ENCODE measurements around the gene RNU6-9. TPM values are rescaled to one million over a fixed set of nuclear protein-coding genes. Genes with fewer than 3 reads are reported as not detected.

Gene RNU6-9
- not detected in 2 replicates for total RNA-seq

DNA sequence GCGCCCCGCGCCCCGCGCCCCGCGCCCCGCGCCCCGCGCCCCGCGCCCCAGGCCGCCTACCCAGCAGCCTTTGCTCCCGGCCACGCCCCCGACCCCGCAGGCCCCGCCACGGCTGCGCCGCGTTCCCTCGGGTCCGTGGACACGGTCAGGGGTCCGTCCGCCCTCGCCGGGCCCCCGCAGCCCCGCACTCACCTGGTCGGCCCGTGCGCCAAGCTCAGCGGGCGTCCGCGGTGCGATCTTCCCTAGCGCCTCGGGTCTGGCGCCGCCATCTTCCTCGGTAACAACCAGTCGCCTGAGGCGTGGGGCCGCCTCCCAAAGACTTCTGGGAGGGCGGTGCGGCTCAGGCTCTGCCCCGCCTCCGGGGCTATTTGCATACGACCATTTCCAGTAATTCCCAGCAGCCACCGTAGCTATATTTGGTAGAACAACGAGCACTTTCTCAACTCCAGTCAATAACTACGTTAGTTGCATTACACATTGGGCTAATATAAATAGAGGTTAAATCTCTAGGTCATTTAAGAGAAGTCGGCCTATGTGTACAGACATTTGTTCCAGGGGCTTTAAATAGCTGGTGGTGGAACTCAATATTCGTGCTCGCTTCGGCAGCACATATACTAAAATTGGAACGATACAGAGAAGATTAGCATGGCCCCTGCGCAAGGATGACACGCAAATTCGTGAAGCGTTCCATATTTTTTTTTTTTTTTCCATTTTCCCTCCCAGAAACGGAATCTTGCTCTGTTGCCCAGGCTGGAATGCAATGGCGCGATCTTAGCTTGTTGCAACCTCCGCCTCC lies at the start of gene RNU6-9, which contains the start of gene MED16:
TSS of gene RNU6-9 (plus strand) at position 591 of the 796 bp plus-strand sequence.
TSS of gene MED16 (minus strand) at position 294 of the 796 bp plus-strand sequence. CDS start 2,056 bp downstream, outside the sequence.

DNA sequence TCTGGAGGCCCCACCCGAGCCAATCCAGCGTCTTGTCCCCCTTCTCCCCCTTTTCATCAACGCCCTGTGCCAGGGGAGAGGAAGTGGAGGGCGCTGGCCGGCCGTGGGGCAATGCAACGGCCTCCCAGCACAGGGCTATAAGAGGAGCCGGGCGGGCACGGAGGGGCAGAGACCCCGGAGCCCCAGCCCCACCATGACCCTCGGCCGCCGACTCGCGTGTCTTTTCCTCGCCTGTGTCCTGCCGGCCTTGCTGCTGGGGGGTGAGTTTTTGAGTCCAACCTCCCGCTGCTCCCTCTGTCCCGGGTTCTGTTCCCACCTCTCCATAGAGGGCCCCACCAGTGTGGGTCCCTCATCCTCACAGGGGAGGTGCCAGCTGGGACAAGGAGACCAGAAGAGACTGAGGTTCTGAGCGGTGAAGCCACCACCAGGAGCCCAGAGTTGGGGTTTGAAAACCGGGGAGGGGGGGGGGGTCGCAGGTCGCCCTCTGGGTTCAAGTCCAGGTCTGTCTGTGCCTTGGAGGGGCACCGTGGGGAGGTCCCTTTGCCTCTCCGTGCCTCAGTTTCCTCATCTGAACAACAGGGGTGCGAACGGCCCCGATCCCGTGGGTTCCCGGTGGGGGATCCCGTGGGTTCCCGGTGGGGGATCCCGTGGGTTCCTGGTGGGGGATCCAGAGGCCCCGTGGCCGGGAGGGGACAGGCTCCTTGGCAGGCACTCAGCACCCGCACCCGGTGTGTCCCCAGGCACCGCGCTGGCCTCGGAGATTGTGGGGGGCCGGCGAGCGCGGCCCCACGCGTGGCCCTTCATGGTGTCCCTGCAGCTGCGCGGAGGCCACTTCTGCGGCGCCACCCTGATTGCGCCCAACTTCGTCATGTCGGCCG lies 40.9 kb upstream of the RNU6-9 start, which contains the start of gene ELANE:
TSS of gene ELANE (plus strand) at position 168 of the 878 bp plus-strand sequence. CDS start at position 194, 26 bp downstream.

DNA sequence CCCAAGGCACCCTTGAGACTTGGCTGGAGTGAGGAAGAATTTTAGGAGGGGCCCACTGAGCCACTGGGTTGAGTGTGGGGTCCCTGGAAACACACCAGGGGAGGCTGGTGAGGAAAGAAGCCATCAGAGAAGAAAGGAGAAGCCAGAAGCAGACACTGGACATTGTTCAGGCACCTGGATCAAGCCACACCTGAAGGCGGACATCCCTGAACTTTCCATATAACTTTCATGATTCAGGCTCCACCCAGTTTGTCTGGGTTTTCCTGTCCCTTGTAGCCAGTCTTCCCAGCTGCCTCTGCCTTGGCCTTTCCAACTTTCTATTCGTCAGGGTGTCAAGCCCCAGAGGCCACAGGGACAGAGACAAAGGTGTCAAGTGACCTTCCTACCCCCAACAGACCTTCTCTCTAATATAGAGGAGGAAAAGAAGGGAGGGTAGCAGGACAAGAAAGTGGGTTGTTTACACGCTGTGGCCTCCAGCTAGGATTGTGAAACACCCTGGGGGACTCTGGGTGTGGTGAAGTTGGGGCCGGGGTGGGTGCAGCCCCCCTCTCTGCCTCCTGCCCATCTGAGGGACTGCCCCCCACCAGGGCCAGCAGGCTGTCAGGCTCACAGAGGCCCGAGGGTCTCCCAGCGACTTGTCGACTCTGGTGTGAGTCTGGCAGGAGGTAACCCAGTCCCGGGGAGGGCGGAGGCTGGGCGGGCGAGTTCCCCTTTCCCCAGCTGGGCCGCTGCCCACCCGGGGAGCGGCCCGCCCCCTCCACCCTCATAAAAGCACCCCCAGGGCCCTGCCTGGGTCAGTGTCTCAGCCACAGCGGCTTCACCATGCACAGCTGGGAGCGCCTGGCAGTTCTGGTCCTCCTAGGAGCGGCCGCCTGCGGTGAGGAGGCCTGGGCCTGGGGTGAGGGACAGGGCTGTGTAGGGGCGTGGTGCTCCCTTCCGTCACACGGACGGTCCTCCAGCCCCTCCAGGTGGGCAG lies 34.1 kb upstream of the RNU6-9 start, which contains the start of gene CFD:
TSS of gene CFD (plus strand) at position 797 of the 976 bp plus-strand sequence. CDS start at position 823, 26 bp downstream.

DNA sequence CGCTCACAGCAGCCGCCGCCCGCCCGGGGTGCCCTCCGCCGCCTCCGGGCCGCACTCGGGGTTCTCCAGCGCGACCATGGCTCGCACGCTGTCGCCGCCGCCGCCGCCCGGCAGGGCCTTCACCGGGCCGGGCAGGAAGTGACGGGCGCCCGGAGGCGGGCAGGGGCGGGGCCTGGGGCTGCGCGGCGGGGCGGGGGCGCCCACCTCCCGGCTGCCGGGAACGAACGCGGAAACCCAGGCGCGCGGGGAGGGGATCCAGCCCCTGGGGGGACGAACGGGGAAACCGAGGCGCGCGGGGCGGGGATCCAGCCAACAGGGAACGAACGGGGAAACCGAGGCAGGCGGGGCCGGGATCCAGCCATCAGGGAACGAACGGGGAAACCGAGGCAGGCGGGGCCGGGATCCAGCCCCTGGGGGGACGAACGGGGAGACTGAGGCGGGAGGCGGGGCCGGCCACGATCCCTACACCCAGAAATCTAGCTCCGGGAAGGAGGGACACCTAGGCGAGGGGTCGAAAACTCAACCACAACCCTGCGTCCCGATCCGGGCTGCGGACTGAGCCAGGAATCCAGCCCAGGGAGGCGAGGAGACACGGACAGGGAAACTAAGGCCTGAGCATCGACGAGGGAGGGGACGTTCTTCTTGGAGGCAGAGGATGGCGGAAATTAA lies 19.9 kb downstream of the RNU6-9 start, which contains the start of gene R3HDM4:
TSS of gene R3HDM4 (minus strand) at position 140 of the 669 bp plus-strand sequence. CDS start at position 78, 62 bp downstream.

DNA sequence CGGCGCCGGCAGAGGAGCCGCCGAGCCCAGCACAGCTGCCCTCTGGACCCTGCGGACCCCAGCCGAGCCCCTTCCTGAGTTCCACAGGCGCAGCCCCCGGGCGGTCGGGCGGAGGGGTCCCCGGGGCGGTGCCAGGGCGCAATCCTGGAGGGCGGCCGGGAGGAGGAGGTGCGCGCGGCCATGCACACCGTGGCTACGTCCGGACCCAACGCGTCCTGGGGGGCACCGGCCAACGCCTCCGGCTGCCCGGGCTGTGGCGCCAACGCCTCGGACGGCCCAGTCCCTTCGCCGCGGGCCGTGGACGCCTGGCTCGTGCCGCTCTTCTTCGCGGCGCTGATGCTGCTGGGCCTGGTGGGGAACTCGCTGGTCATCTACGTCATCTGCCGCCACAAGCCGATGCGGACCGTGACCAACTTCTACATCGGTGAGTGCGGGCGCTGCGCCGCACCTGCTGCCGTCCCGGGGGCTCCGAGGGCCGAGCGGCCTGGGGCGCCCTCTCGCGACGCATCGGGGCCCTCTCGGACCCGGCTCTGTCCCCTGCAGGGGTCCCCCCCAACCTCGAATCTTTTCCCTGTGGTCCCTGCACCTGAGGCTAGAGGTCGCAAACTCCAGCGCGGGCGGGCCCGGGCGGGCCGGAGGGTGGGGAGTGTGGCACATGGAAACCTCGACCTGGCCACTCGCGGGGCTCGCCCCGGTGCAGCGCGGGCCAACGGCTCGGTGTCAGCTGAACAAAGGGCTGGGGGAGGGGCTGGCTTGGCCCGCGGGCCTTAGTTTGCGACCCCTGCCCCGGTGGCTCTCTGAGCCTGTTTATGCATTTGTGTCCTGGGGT lies 24.3 kb downstream of the RNU6-9 start, which contains the start of gene KISS1R:
TSS of gene KISS1R (plus strand) at position 11 of the 829 bp plus-strand sequence. CDS start at position 181, 170 bp downstream.

DNA sequence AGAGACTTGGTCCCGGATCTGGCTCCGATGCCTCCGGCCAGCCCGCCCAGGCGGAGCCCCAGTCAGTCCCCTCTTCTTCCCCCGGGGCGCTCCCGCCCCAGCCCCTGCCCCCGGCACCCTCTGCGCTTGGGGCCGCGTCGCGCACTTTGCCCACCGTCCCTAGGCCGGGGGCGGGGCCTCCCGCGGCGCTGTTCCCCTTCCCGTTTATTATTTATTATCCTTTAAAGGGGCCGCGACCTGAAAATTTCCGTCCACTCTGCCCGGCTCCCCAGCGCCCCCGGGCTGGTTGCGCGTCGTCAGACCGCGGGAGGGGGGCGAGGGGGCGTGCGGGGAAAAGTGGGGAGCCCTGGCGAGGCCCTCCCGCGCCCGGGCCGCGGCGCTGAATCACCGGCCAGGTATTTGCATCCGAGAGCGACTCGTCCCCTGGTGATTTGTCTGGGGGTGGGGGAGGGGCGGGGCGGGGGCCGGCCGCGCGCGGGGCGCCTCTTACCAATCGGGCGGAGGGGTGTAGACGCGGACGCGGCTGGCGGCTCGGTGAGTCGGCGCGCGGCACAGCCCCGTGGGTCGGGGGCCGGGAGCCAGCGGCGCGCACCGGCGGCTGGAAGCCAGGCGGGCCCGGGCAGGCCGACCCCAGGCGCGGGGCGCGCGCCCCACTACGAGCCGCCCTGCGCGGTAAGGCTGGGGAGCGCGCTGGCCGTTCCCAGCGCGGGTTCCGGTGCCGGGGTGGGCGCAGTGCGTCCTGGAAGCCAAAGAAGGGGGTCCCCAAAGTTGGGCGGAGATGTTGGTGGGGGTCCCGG lies 32.4 kb downstream of the RNU6-9 start, which contains the start of gene ARID3A:
TSS of gene ARID3A (plus strand) at position 510 of the 797 bp plus-strand sequence. CDS start 3,494 bp downstream, outside the sequence.

Other genes starting within 250 kb of the RNU6-9 start
- gene RNF126, start 230.3 kb upstream of the RNU6-9 start, total RNA-seq, result 55.8 and 63.0 TPM in 2 replicates
- 81.8 and 89.3 TPM in 2 replicates for gene FSTL3, start 217.1 kb upstream of the RNU6-9 start, total RNA-seq
- gene PRSS57, start 198.0 kb upstream of the RNU6-9 start, total RNA-seq, result not detected in 2 replicates
- gene PALM, start 184.5 kb upstream of the RNU6-9 start, total RNA-seq, result 9.2 and 10.1 TPM in 2 replicates
- under 0.01 TPM in 1 of 2 replicates, not detected in the other for gene MISP, start 142.4 kb upstream of the RNU6-9 start, total RNA-seq
- gene PTBP1, start 96.0 kb upstream of the RNU6-9 start, total RNA-seq, result 229 and 250 TPM in 2 replicates
- gene PLPPR3, start 71.5 kb upstream of the RNU6-9 start, total RNA-seq, result 3.4 and 4.7 TPM in 2 replicates
- not detected in 2 replicates for gene AZU1, start 65.6 kb upstream of the RNU6-9 start, total RNA-seq
- not detected in 2 replicates for gene PRTN3, start 52.5 kb upstream of the RNU6-9 start, total RNA-seq
- gene ELANE, start 41.2 kb upstream of the RNU6-9 start, total RNA-seq, result 0.15 and 0.50 TPM in 2 replicates
- gene CFD, start 33.8 kb upstream of the RNU6-9 start, total RNA-seq, result 7.0 and 7.6 TPM in 2 replicates
- gene MED16, start 297 bp upstream of the RNU6-9 start, total RNA-seq, result 48.6 and 50.4 TPM in 2 replicates
- gene R3HDM4, start 19.7 kb downstream of the RNU6-9 start, total RNA-seq, result 35.1 and 38.0 TPM in 2 replicates
- gene KISS1R, start 23.8 kb downstream of the RNU6-9 start, total RNA-seq, result not detected in 2 replicates
- 6.7 and 8.7 TPM in 2 replicates for gene ARID3A, start 32.6 kb downstream of the RNU6-9 start, total RNA-seq
- 80.5 and 86.7 TPM in 2 replicates for gene WDR18, start 90.9 kb downstream of the RNU6-9 start, total RNA-seq
- gene GRIN3B, start 106.9 kb downstream of the RNU6-9 start, total RNA-seq, result 0.17 and 3.1 TPM in 2 replicates
- gene TMEM259, start 127.6 kb downstream of the RNU6-9 start, total RNA-seq, result 115 and 128 TPM in 2 replicates
- not detected in 2 replicates for gene RNU6-2, start 128.0 kb downstream of the RNU6-9 start, total RNA-seq
- 303 and 326 TPM in 2 replicates for gene CNN2, start 133.1 kb downstream of the RNU6-9 start, total RNA-seq
- 2.8 and 3.0 TPM in 2 replicates for gene ABCA7, start 146.6 kb downstream of the RNU6-9 start, total RNA-seq
- gene ARHGAP45, start 173.7 kb downstream of the RNU6-9 start, total RNA-seq, result 0.59 and 2.9 TPM in 2 replicates
- 300 TPM in 2 replicates for gene POLR2E, start 201.9 kb downstream of the RNU6-9 start, total RNA-seq
- gene GPX4, start 210.5 kb downstream of the RNU6-9 start, total RNA-seq, result 672 and 674 TPM in 2 replicates